Measurements from ENCODE around the gene HTRA3. TPM values are rescaled to one million over a fixed set of nuclear protein-coding genes. Genes with fewer than 3 reads are reported as not detected.

The HTRA3 gene
- total and polyA plus RNA-seq, 2 experiments from 2014 or later = 3.2 to 5.2 TPM

DNA sequence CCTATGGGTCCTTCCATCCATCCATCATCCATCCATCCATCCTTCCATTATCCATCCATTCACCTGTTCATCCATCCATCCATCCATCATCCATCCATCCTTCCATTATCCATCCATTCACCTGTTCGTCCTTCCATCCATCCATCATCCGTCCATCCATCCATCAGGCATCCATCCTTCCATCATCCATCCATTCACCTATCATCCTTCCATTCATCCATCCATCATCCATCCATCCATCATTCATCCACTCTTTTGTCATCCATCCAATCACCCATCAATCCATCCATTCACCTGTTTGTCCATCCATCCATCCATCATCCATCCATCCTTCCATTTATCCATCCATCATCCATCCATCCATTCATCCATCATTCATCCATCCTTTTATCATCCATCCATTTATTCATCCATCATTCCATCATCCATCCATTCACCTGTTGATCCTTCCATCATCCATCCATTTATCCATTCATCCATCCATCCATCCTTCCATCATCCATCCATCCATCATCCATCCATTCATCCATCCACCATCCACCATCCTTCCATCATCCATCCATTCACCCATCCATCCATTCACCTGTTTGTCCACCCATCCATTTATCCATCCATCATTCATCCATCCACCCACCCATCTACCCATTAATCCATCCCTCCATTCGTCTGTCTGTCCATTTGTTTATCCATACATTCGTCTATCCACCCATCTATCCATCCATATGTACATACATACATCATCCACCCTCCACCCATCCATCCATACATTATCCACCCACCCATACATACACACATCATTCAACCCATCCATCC lies 35.7 kb upstream of the HTRA3 start:
- TF ChIP-seq EZH2 (IDR thresholded peaks at IDR 0.05; ENCODE audit: insufficient read depth, poor library complexity, severe bottlenecking) (no peak), EZH2phosphoT487 (IDR thresholded peaks at IDR 0.05; ENCODE audit: insufficient read depth, low read depth) (no peak)
- H3K27ac ChIP-seq = no peak overlapping the region
- H3K36me3 ChIP-seq (ENCODE audit: low read depth) = no peaks in the 10 kb centered on the region
- no peak overlapping the region for H2AFZ ChIP-seq
- H4K20me1 ChIP-seq (ENCODE audit: insufficient read depth) = no peaks in the 10 kb centered on the region
- H3K4me3 ChIP-seq = no peak overlapping the region
- H3K9ac ChIP-seq = no peak overlapping the region
- no peaks in the 10 kb centered on the region for H3K9me3 ChIP-seq (ENCODE audit: low read depth)
- no peak for DNase-seq
- in situ Hi-C loops (cut with MboI) = loop anchor here (25.0 kb wide), 1 partner anchor 378 kb away; no protein-coding TSS in a partner anchor
- no peaks in the 10 kb centered on the region for H3K79me2 ChIP-seq (ENCODE audit: insufficient read depth)
- H3K4me1 ChIP-seq (ENCODE audit: insufficient read depth) = peaks cover 2% of the 10 kb centered on the region; the same call in 1 of the 2 replicates
- H3K27me3 ChIP-seq (replicated peaks; ENCODE audit: insufficient read depth) = no peaks in the 10 kb centered on the region
- no peaks in the 10 kb centered on the region for H3K9me2 ChIP-seq (ENCODE audit: insufficient read depth)
- 0 out of 2 replicates have a peak, but pooled peaks cover 4% of the 10 kb centered on the region for H3F3A ChIP-seq (ENCODE audit: insufficient read depth)
- no peak overlapping the region for H3K4me2 ChIP-seq (ENCODE audit: unreplicated experiment)
- 63 to 65% methylated on average over 4 of the region's 4 CpGs for WGBS, 2 experiments (ENCODE audit: low coverage in 1 of 2, low lambda C conversion rate in 2 of 2, missing lambda C conversion rate in 2 of 2)

DNA sequence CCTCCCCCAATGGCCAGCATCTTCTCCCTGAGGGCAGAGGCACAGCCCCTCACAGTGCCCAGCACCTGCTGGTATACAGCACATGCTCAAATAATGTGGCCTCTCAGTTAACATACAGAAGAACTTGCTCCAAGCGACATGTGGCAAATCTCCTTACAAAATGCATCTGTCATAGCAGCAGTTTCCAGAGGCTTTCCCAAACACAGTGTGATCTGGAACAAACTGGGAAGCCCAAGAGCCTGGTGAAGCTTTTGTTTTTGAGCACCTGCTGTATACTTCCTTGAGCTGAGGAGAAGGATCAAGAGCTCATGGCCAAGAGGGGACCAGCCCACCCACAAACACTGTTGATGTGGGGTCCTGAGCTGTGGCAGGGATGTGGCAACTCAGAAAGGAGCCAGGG lies 34.8 kb upstream of the HTRA3 start:
- no peaks in the 10 kb centered on the region for H3K4me1 ChIP-seq (ENCODE audit: insufficient read depth)
- no peaks in the 10 kb centered on the region for H3K79me2 ChIP-seq (ENCODE audit: insufficient read depth)
- no peak overlapping the region for H2AFZ ChIP-seq
- no peak overlapping the region for H3K4me3 ChIP-seq
- TF ChIP-seq EZH2phosphoT487 (IDR thresholded peaks at IDR 0.05; ENCODE audit: insufficient read depth, low read depth) = no peak
- TF ChIP-seq EZH2 (IDR thresholded peaks at IDR 0.05; ENCODE audit: insufficient read depth, poor library complexity, severe bottlenecking) = no peak
- WGBS, 2 experiments (ENCODE audit: low coverage in 1 of 2, low lambda C conversion rate in 2 of 2, missing lambda C conversion rate in 2 of 2) = 100% methylated on average over 1 of the region's 1 CpG
- no peaks in the 10 kb centered on the region for H4K20me1 ChIP-seq (ENCODE audit: insufficient read depth)
- H3F3A ChIP-seq (ENCODE audit: insufficient read depth) = 0 out of 2 replicates have a peak, but pooled peaks cover 4% of the 10 kb centered on the region
- no peak overlapping the region for H3K4me2 ChIP-seq (ENCODE audit: unreplicated experiment)
- no peaks in the 10 kb centered on the region for H3K9me3 ChIP-seq (ENCODE audit: low read depth)
- in situ Hi-C loops (cut with MboI) = loop anchor here (25.0 kb wide), 1 partner anchor 378 kb away; no protein-coding TSS in a partner anchor
- H3K27me3 ChIP-seq (replicated peaks; ENCODE audit: insufficient read depth) = no peaks in the 10 kb centered on the region
- no peak for DNase-seq
- H3K9me2 ChIP-seq (ENCODE audit: insufficient read depth) = no peaks in the 10 kb centered on the region
- no peak overlapping the region for H3K27ac ChIP-seq
- no peaks in the 10 kb centered on the region for H3K36me3 ChIP-seq (ENCODE audit: low read depth)
- H3K9ac ChIP-seq = no peak overlapping the region

DNA sequence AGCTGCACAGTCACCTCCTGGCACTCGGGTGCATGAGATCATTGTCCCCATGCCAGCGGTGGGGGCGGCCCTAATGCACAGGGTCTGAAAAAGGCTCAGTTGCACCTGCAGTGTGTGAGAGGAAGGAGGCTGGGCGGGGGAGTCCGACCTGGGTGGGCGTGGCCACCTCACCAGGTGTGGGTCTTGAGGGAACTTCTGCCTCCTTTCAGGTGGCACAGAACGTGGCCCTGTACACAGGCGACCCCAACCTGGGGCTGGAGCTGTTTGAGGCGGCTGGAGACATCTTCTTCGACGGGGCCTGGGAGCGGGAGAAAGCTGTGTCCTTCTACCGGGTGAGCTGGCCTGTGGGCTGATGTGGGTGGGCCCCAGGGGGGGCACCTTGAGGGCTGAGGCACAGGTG lies 34.3 kb upstream of the HTRA3 start:
- H3K36me3 ChIP-seq (ENCODE audit: low read depth) = no peaks in the 10 kb centered on the region
- no peak overlapping the region for H3K4me3 ChIP-seq
- H3K9me3 ChIP-seq (ENCODE audit: low read depth) = no peaks in the 10 kb centered on the region
- no peak overlapping the region for H3K4me2 ChIP-seq (ENCODE audit: unreplicated experiment)
- 65 to 74% methylated on average over 12 to 13 of the region's 13 CpGs for WGBS, 2 experiments (ENCODE audit: low coverage in 1 of 2, low lambda C conversion rate in 2 of 2, missing lambda C conversion rate in 2 of 2)
- no peak overlapping the region for H3K27ac ChIP-seq
- no peak for DNase-seq
- H3K9me2 ChIP-seq (ENCODE audit: insufficient read depth) = no peaks in the 10 kb centered on the region
- no peaks in the 10 kb centered on the region for H3K4me1 ChIP-seq (ENCODE audit: insufficient read depth)
- no peaks in the 10 kb centered on the region for H3K27me3 ChIP-seq (replicated peaks; ENCODE audit: insufficient read depth)
- no peak overlapping the region for H2AFZ ChIP-seq
- no peak overlapping the region for H3K9ac ChIP-seq
- no peaks in the 10 kb centered on the region for H3K79me2 ChIP-seq (ENCODE audit: insufficient read depth)
- in situ Hi-C loops (cut with MboI) = loop anchor here (25.0 kb wide), 1 partner anchor 377 kb away; no protein-coding TSS in a partner anchor
- H3F3A ChIP-seq (ENCODE audit: insufficient read depth) = 0 out of 2 replicates have a peak, but pooled peaks cover 3% of the 10 kb centered on the region
- H4K20me1 ChIP-seq (ENCODE audit: insufficient read depth) = no peaks in the 10 kb centered on the region
- TF ChIP-seq EZH2 (IDR thresholded peaks at IDR 0.05; ENCODE audit: insufficient read depth, poor library complexity, severe bottlenecking) (no peak), EZH2phosphoT487 (IDR thresholded peaks at IDR 0.05; ENCODE audit: insufficient read depth, low read depth) (no peak)

DNA sequence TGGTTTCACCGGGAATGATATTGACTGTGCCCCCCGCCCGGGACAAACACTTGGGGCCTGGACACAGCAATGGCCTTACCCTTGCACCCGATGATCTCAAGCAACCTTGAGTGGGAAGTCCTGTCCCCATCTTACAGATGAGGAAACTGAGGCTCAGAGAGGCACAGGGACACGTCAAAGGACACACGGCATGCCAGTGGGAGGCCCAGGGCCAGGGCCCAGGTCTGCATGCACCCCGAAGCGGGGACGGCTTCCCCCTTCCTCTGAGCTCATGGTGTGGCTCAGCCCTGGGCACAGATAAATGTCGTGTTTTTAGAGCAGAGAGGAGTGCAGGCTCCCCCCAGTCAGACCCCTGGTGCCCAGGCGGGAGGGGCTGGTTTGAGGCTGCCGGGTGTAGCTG lies 33.9 kb upstream of the HTRA3 start:
- H3K9ac ChIP-seq = no peak overlapping the region
- WGBS, 2 experiments (ENCODE audit: low coverage in 1 of 2, low lambda C conversion rate in 2 of 2, missing lambda C conversion rate in 2 of 2) = 79 to 86% methylated on average over 11 to 12 of the region's 12 CpGs
- H3K36me3 ChIP-seq (ENCODE audit: low read depth) = no peaks in the 10 kb centered on the region
- no peaks in the 10 kb centered on the region for H3K79me2 ChIP-seq (ENCODE audit: insufficient read depth)
- H2AFZ ChIP-seq = no peak overlapping the region
- H3K4me3 ChIP-seq = no peak overlapping the region
- in situ Hi-C loops (cut with MboI) = loop anchor here (25.0 kb wide), 1 partner anchor 377 kb away; no protein-coding TSS in a partner anchor
- H3K9me2 ChIP-seq (ENCODE audit: insufficient read depth) = no peaks in the 10 kb centered on the region
- DNase-seq = no peak
- H3K4me1 ChIP-seq (ENCODE audit: insufficient read depth) = no peaks in the 10 kb centered on the region
- no peaks in the 10 kb centered on the region for H4K20me1 ChIP-seq (ENCODE audit: insufficient read depth)
- H3K9me3 ChIP-seq (ENCODE audit: low read depth) = no peaks in the 10 kb centered on the region
- no peak overlapping the region for H3K27ac ChIP-seq
- no peaks in the 10 kb centered on the region for H3F3A ChIP-seq (ENCODE audit: insufficient read depth)
- H3K27me3 ChIP-seq (replicated peaks; ENCODE audit: insufficient read depth) = no peaks in the 10 kb centered on the region
- TF ChIP-seq EZH2 (IDR thresholded peaks at IDR 0.05; ENCODE audit: insufficient read depth, poor library complexity, severe bottlenecking) = no peak
- no peak for TF ChIP-seq EZH2phosphoT487 (IDR thresholded peaks at IDR 0.05; ENCODE audit: insufficient read depth, low read depth)
- H3K4me2 ChIP-seq (ENCODE audit: unreplicated experiment) = no peak overlapping the region

Data from GM23248 (cell line).